Glomerular visceral epithelial cell (primary cell): ENCODE data around the gene BTG1.

Experiments used
- DNase-seq: peaks from one replicate; pipeline ENCODE4 v3.0.0-alpha.2; 2016; ENCODE audit errors: extremely low spot score

Gene BTG1

GRCh38 chr12:92133795-92134637, 11.6 kb downstream of the BTG1 start:
- no peak for DNase-seq

- no peak for DNase-seq
These were observed 12.5 kb downstream of the BTG1 start for GRCh38 chr12:92133171-92133570.

- no peak for DNase-seq
These were observed 13.4 kb downstream of the BTG1 start for GRCh38 chr12:92132288-92132687.

- no peak for DNase-seq
These were observed 14.6 kb downstream of the BTG1 start for GRCh38 chr12:92130999-92131398.

GRCh38 chr12:92129609-92130008, 16.0 kb downstream of the BTG1 start:
- DNase-seq, result no peak

- no peak for DNase-seq
These were observed 17.0 kb downstream of the BTG1 start for GRCh38 chr12:92128612-92129011.

- DNase-seq, result no peak
These were observed 21.0 kb downstream of the BTG1 start for GRCh38 chr12:92124689-92125029.

GRCh38 chr12:92123780-92124688, 21.6 kb downstream of the BTG1 start:
- no peak for DNase-seq

- no peak for DNase-seq
These were observed 22.5 kb downstream of the BTG1 start for GRCh38 chr12:92122941-92123779.

GRCh38 chr12:92121826-92122225, 23.8 kb downstream of the BTG1 start:
- DNase-seq, result no peak

- no peak for DNase-seq
These were observed 26.7 kb downstream of the BTG1 start for GRCh38 chr12:92118826-92119536.

- DNase-seq, result no peak
These were observed 30.8 kb downstream of the BTG1 start for GRCh38 chr12:92114834-92115233.

- no peak for DNase-seq
These were observed 34.4 kb downstream of the BTG1 start for GRCh38 chr12:92111256-92111655.

- DNase-seq, result no peak
These were observed 35.5 kb downstream of the BTG1 start for GRCh38 chr12:92110083-92110640.

- no peak for DNase-seq
These were observed 36.0 kb downstream of the BTG1 start for GRCh38 chr12:92109613-92110012.

- no peak for DNase-seq
These were observed 37.0 kb downstream of the BTG1 start for GRCh38 chr12:92108651-92109050.

GRCh38 chr12:92107621-92108131, 38.0 kb downstream of the BTG1 start:
- DNase-seq, result no peak

GRCh38 chr12:92107094-92107493, 38.6 kb downstream of the BTG1 start:
- no peak for DNase-seq

GRCh38 chr12:92105676-92106075, 40.0 kb downstream of the BTG1 start:
- DNase-seq, result no peak

GRCh38 chr12:92105110-92105509, 40.5 kb downstream of the BTG1 start:
- no peak for DNase-seq

GRCh38 chr12:92102606-92103005, 43.0 kb downstream of the BTG1 start:
- DNase-seq, result no peak
